DLD1 (cell line): Measurements from ENCODE around the gene TMEM176B.

Experiments used
- in situ Hi-C: cut with HindIII; loops from 2 replicates; pipeline ENCODE4 v1.10.0; 2017; ENCODE audit warnings: low sequenced_read_pairs

TMEM176B gene

GRCh38 chr7:150799741-150800580, at the start of gene TMEM176B:
Gene TMEM176B, minus strand, starts transcription at chr7:150800364. Its CDS starts 3,795 bp downstream, at chr7:150796569.
- in situ Hi-C loops: no loop called here

GRCh38 chr7:150849204-150849775, 49.1 kb upstream of the TMEM176B start:
- in situ Hi-C loops: no loop called here

GRCh38 chr7:150848561-150849115, 48.5 kb upstream of the TMEM176B start:
- in situ Hi-C loops: no loop called here

- in situ Hi-C loops: no loop called here
Measured at GRCh38 chr7:150848111-150848510, 47.9 kb upstream of the TMEM176B start.

GRCh38 chr7:150847536-150847935, 47.4 kb upstream of the TMEM176B start:
- in situ Hi-C loops: no loop called here

- in situ Hi-C loops: no loop called here
Measured at GRCh38 chr7:150846291-150847115, 46.3 kb upstream of the TMEM176B start.

- in situ Hi-C loops: no loop called here
Measured at GRCh38 chr7:150845421-150845861, 45.3 kb upstream of the TMEM176B start.

GRCh38 chr7:150842716-150843115, 42.6 kb upstream of the TMEM176B start:
- in situ Hi-C loops: no loop called here

- in situ Hi-C loops: no loop called here
Measured at GRCh38 chr7:150842018-150842417, 41.9 kb upstream of the TMEM176B start.

- in situ Hi-C loops: no loop called here
Measured at GRCh38 chr7:150838965-150839650, 38.9 kb upstream of the TMEM176B start.

GRCh38 chr7:150835702-150836280, 35.6 kb upstream of the TMEM176B start:
- in situ Hi-C loops: no loop called here

GRCh38 chr7:150835019-150835418, 34.9 kb upstream of the TMEM176B start:
- in situ Hi-C loops: no loop called here

- in situ Hi-C loops: no loop called here
Measured at GRCh38 chr7:150831851-150832250, 31.7 kb upstream of the TMEM176B start.

- in situ Hi-C loops: no loop called here
Measured at GRCh38 chr7:150830937-150831336, 30.8 kb upstream of the TMEM176B start.

- in situ Hi-C loops: no loop called here
Measured at GRCh38 chr7:150829426-150829825, 29.3 kb upstream of the TMEM176B start.

GRCh38 chr7:150828384-150828783, 28.2 kb upstream of the TMEM176B start:
- in situ Hi-C loops: no loop called here

- in situ Hi-C loops: no loop called here
Measured at GRCh38 chr7:150826061-150826849, 26.1 kb upstream of the TMEM176B start.

- in situ Hi-C loops: no loop called here
Measured at GRCh38 chr7:150824379-150825177, 24.4 kb upstream of the TMEM176B start.
